Measurements from ENCODE around the gene SLC8A2. TPM values are rescaled to one million over a fixed set of nuclear protein-coding genes. Genes with fewer than 3 reads are reported as not detected.

SLC8A2 gene
- total and polyA plus RNA-seq, 10 of the 15 experiments (the other 5 are each of a cell fraction or from before 2014, with no cell fraction given): not detected

DNA sequence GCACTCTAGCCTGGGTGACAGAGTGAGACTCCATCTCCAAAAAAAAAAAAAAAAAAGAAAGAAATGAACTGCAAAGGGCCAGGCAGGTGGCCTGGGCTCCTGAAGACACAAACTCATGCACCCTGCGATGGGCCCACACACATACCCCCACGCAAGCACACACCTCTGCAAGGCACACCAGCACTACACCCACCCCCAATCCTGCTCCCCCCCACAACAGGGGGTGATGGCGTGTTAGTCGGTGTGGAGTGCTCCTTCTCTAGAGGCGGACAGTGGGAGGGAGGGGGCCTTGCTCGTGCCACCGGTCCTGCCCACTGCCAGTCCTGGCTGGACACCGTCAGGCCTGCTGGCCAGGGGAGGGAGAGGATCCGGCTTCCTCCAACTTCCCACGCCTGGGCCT lies 1.6 kb upstream of the SLC8A2 start:
- ChIA-PET POLR2A (no interaction called here), RAD21 (ENCODE audit: unreplicated experiment) (no interaction called here), CTCF (no interaction called here), SMC1A (ENCODE audit: uncharacterized antibody, unreplicated experiment) (no interaction called here)
- Histone ChIP-seq H3K9ac (ENCODE audit: control insufficient read depth, insufficient read depth, low read length) (no peak overlapping the region), H3K36me3 (ENCODE audit: control insufficient read depth in 2 of 2, insufficient read depth in 2 of 2, low read length in 1 of 2) (no peaks in the 10 kb centered on the region), H3K4me1 (ENCODE audit: control insufficient read depth, insufficient read depth, low read length) (no peaks in the 10 kb centered on the region), H3K4me2 (ENCODE audit: control insufficient read depth, insufficient read depth) (no peak overlapping the region), H2AFZ (ENCODE audit: control insufficient read depth, low read depth, low read length) (no peak overlapping the region), H3K4me3 (no peak overlapping the region), H4K20me1 (ENCODE audit: control insufficient read depth, insufficient read depth) (no peaks in the 10 kb centered on the region), H3K27me3 (replicated peaks in 1 of 2; ENCODE audit: control insufficient read depth in 2 of 2, insufficient read depth in 2 of 2, low read length in 1 of 2) (peaks cover 5 to 7% of the 10 kb centered on the region in 2 experiments; a peak in 3 of 4 replicates), H3K79me2 (ENCODE audit: control insufficient read depth, insufficient read depth, low read length) (no peaks in the 10 kb centered on the region), H3K9me3 (replicated peaks; ENCODE audit: control insufficient read depth, insufficient read depth, low read length) (no peaks in the 10 kb centered on the region), H3K27ac (ENCODE audit: control insufficient read depth, insufficient read depth) (no peak overlapping the region)
- no peak for TF ChIP-seq TCF12 (IDR thresholded peaks at IDR 0.05; ENCODE audit: low read depth, low read length)
- TF ChIP-seq ZNF384 (IDR thresholded peaks at IDR 0.05; ENCODE audit: borderline replicate concordance, low read depth, low read length): no peak
- no peak for TF ChIP-seq POLR2A (IDR thresholded peaks at IDR 0.05; ENCODE audit: low read depth, low read length)
- no peak for TF ChIP-seq RB1 (IDR thresholded peaks at IDR 0.05; ENCODE audit: borderline replicate concordance)
- in situ Hi-C loops (cut with MboI): no loop called here
- ATAC-seq: no peak
- DNase-seq (ENCODE audit: low read depth, low spot score): no peak
- WGBS (ENCODE audit: insufficient coverage, insufficient replicate concordance, low lambda C conversion rate, missing lambda C conversion rate): 53% methylated on average over 10 of the region's 10 CpGs
- intact Hi-C loops (cut with micrococcal nuclease; ENCODE audit: unreplicated experiment): no loop called here
- no TSS peak for BruUV-seq (replicated peaks)
- FAIRE-seq: no peak

DNA sequence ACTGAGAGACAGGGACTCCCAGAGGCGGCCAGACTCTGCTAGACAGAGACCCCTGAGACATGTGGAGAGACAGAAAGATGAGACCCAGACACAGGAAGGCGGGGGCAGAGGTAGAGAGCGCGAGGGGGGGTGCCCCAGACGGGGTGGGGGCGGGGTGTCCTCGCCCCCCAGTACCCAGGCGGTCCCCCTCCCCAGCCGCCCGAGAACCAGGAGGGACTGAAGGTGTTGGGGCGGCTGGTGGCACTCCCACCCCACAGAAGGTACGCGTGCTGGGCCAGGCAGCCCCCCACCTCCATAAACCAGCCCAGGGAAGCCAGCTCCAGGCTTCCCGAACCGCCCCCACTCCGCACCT lies 336 bp downstream of the SLC8A2 start:
- RAD21 ChIA-PET (ENCODE audit: unreplicated experiment): no interaction called here
- no peak for FAIRE-seq
- Histone ChIP-seq H3K4me2 (ENCODE audit: control insufficient read depth, insufficient read depth) (no peak overlapping the region), H3K9ac (ENCODE audit: control insufficient read depth, insufficient read depth, low read length) (no peak overlapping the region), H4K20me1 (ENCODE audit: control insufficient read depth, insufficient read depth) (no peaks in the 10 kb centered on the region), H3K4me1 (ENCODE audit: control insufficient read depth, insufficient read depth, low read length) (no peaks in the 10 kb centered on the region), H3K36me3 (ENCODE audit: control insufficient read depth in 2 of 2, insufficient read depth in 2 of 2, low read length in 1 of 2) (no peaks in the 10 kb centered on the region), H3K9me3 (replicated peaks; ENCODE audit: control insufficient read depth, insufficient read depth, low read length) (no peaks in the 10 kb centered on the region), H3K27ac (ENCODE audit: control insufficient read depth, insufficient read depth) (no peak overlapping the region), H3K27me3 (replicated peaks in 1 of 2; ENCODE audit: control insufficient read depth in 2 of 2, insufficient read depth in 2 of 2, low read length in 1 of 2) (peaks cover 5 to 7% of the 10 kb centered on the region in 2 experiments; a peak in 3 of 4 replicates), H3K79me2 (ENCODE audit: control insufficient read depth, insufficient read depth, low read length) (no peaks in the 10 kb centered on the region), H3K4me3 (no peak overlapping the region), H2AFZ (ENCODE audit: control insufficient read depth, low read depth, low read length) (no peak overlapping the region)
- BruUV-seq (replicated peaks): no TSS peak
- SMC1A ChIA-PET (ENCODE audit: uncharacterized antibody, unreplicated experiment): no interaction called here
- no peak for ATAC-seq
- in situ Hi-C loops (cut with MboI): no loop called here
- POLR2A ChIA-PET: no interaction called here
- TF ChIP-seq ZNF217 (IDR thresholded peaks at IDR 0.05) (no peak), EGR1 (IDR thresholded peaks at IDR 0.05; ENCODE audit: borderline replicate concordance in 1 of 2, low read depth in 2 of 2, low read length in 2 of 2) (no peak), NFYB (IDR thresholded peaks at IDR 0.05; ENCODE audit: insufficient read depth, low read depth, low read length) (no peak), TCF12 (IDR thresholded peaks at IDR 0.05; ENCODE audit: low read depth, low read length) (no peak), POLR2AphosphoS5 (IDR thresholded peaks at IDR 0.05; ENCODE audit: low read length) (no peak), BCL11A (IDR thresholded peaks at IDR 0.05; ENCODE audit: low read depth, low read length) (no peak), SMC3 (IDR thresholded peaks at IDR 0.05; ENCODE audit: borderline replicate concordance, low read length) (no peak), NRF1 (conservative IDR thresholded peaks at IDR 0.05; ENCODE audit: low read depth, low read length) (no peak), MTA3 (IDR thresholded peaks at IDR 0.05; ENCODE audit: borderline replicate concordance, low read length) (no peak), RELA (IDR thresholded peaks at IDR 0.05; ENCODE audit: borderline replicate concordance, partially characterized antibody) (no peak), TAF1 (IDR thresholded peaks at IDR 0.05; ENCODE audit: borderline replicate concordance, low read depth, low read length) (no peak), CEBPB (IDR thresholded peaks at IDR 0.05; ENCODE audit: borderline replicate concordance in 1 of 2, low read depth in 2 of 2, low read length in 2 of 2) (no peak), NR2F1 (conservative IDR thresholded peaks at IDR 0.05) (no peak), CHD1 (IDR thresholded peaks at IDR 0.05; ENCODE audit: low read depth, low read length) (no peak), EZH2 (IDR thresholded peaks at IDR 0.05; ENCODE audit: borderline replicate concordance, control insufficient read depth, low read depth, low read length) (no peak)
- CTCF ChIA-PET: no interaction called here
- no peak for DNase-seq (ENCODE audit: low read depth, low spot score)
- 14% methylated on average over 12 of the region's 16 CpGs for WGBS (ENCODE audit: insufficient coverage, insufficient replicate concordance, low lambda C conversion rate, missing lambda C conversion rate)
- intact Hi-C loops (cut with micrococcal nuclease; ENCODE audit: unreplicated experiment): no loop called here
